ENCODE measurements around the gene SLMAP. TPM values are rescaled to one million over a fixed set of nuclear protein-coding genes. Genes with fewer than 3 reads are reported as not detected.

The SLMAP gene
- polyA plus RNA-seq, 1 donor (not counting 4 experiments of a cell fraction or from before 2014, with no cell fraction given) = 58.0 TPM

DNA sequence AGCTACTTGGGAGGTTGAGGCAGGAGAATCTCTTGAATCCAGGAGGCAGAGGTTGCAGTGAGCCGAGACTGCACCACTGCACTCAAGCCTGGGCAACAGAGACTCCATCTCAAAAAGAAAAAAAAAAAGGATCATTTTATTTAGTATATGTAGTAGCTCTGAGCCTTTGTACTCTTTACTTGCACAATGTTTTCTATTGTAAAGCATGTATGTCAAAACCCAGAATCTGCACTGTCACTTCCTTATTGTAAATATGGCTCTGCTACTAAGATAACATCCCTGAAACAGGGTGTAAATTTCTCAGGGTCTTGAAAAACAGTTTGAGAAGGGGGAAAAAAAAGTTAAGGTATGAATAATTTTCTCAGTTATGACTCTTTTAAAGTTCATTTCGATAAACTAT is 35.1 kb downstream of the SLMAP start:
- Histone ChIP-seq H3K27me3 (ENCODE audit: control insufficient read depth, extremely low read depth, insufficient read depth, low read length) (no peaks in the 10 kb centered on the region), H3K4me3 (ENCODE audit: control insufficient read depth in 2 of 3, extremely low read depth in 1 of 3, insufficient read depth in 2 of 3, low read depth in 1 of 3, low read length in 3 of 3) (no peak overlapping the region), H3K27ac (ENCODE audit: control insufficient read depth, insufficient read depth, low read length) (no peak overlapping the region), H3K4me1 (ENCODE audit: control insufficient read depth, extremely low read depth, insufficient read depth, low read length) (peaks cover 37% of the 10 kb centered on the region), H3K9me1 (ENCODE audit: control insufficient read depth, extremely low read depth, insufficient read depth, low read length) (peaks cover 8% of the 10 kb centered on the region), H4K20me1 (ENCODE audit: control insufficient read depth, extremely low read depth, insufficient read depth, low read length) (peaks cover 17% of the 10 kb centered on the region), H3K9me3 (ENCODE audit: control insufficient read depth, low read depth, low read length) (no peaks in the 10 kb centered on the region), H3K9ac (ENCODE audit: control insufficient read depth, extremely low read depth, insufficient read depth, low read length) (no peak overlapping the region), H2AFZ (ENCODE audit: control insufficient read depth, low read length) (no peak overlapping the region), H3K79me2 (ENCODE audit: control insufficient read depth, insufficient read depth, low read length) (peaks cover 95% of the 10 kb centered on the region), H3K36me3 (ENCODE audit: control insufficient read depth in 2 of 2, extremely low read depth in 1 of 2, insufficient read depth in 2 of 2, low read length in 2 of 2) (no peaks in the 10 kb centered on the region), H3K4me2 (ENCODE audit: control insufficient read depth, extremely low read depth, insufficient read depth, low read depth, low read length) (no peak overlapping the region)
- dilution Hi-C loops (cut with MboI; ENCODE audit: extremely low pct_ligation_motif_present, low sequenced_read_pairs) = no loop called here
- no peak for DNase-seq (ENCODE audit: low read depth, low spot score)
- TF ChIP-seq, protein P1, sequence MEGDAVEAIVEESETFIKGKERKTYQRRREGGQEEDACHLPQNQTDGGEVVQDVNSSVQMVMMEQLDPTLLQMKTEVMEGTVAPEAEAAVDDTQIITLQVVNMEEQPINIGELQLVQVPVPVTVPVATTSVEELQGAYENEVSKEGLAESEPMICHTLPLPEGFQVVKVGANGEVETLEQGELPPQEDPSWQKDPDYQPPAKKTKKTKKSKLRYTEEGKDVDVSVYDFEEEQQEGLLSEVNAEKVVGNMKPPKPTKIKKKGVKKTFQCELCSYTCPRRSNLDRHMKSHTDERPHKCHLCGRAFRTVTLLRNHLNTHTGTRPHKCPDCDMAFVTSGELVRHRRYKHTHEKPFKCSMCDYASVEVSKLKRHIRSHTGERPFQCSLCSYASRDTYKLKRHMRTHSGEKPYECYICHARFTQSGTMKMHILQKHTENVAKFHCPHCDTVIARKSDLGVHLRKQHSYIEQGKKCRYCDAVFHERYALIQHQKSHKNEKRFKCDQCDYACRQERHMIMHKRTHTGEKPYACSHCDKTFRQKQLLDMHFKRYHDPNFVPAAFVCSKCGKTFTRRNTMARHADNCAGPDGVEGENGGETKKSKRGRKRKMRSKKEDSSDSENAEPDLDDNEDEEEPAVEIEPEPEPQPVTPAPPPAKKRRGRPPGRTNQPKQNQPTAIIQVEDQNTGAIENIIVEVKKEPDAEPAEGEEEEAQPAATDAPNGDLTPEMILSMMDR (optimal IDR thresholded peaks at IDR 0.05 in 1 of 3, IDR thresholded peaks at IDR 0.05 in 1 of 3, conservative IDR thresholded peaks at IDR 0.05 in 1 of 3; ENCODE audit: extremely low read depth in 1 of 3, insufficient read depth in 2 of 3, low read length in 3 of 3) = no peak
- no peak for TF ChIP-seq EZH2 (IDR thresholded peaks at IDR 0.05; ENCODE audit: low read length)
- FAIRE-seq = no peak

DNA sequence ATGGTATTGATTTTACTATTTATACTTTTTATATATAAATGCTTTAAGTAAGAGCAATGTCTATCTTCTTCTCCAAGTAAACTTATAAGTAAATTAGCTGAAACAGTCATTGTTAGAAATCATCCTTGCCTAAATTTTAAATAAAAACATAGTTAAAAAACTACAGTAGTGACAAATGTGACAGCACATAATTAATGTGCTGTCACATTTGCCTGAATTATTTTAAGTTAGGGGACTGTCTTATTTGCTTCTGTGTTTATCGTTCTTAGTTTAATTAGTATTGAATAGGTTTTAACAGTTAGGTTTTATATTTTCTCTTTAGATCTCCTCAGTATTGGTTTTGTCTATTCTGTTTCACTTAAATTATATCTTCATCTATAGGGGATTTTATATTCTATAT is 36.1 kb downstream of the SLMAP start:
- Histone ChIP-seq H3K4me1 (ENCODE audit: control insufficient read depth, extremely low read depth, insufficient read depth, low read length) (peaks cover 40% of the 10 kb centered on the region), H3K27ac (ENCODE audit: control insufficient read depth, insufficient read depth, low read length) (no peak overlapping the region), H3K27me3 (ENCODE audit: control insufficient read depth, extremely low read depth, insufficient read depth, low read length) (no peaks in the 10 kb centered on the region), H3K9ac (ENCODE audit: control insufficient read depth, extremely low read depth, insufficient read depth, low read length) (no peak overlapping the region), H2AFZ (ENCODE audit: control insufficient read depth, low read length) (no peak overlapping the region), H3K4me3 (ENCODE audit: control insufficient read depth in 2 of 3, extremely low read depth in 1 of 3, insufficient read depth in 2 of 3, low read depth in 1 of 3, low read length in 3 of 3) (no peak overlapping the region), H3K4me2 (ENCODE audit: control insufficient read depth, extremely low read depth, insufficient read depth, low read depth, low read length) (no peak overlapping the region), H3K36me3 (ENCODE audit: control insufficient read depth in 2 of 2, extremely low read depth in 1 of 2, insufficient read depth in 2 of 2, low read length in 2 of 2) (no peaks in the 10 kb centered on the region), H3K79me2 (ENCODE audit: control insufficient read depth, insufficient read depth, low read length) (peaks cover 94% of the 10 kb centered on the region), H4K20me1 (ENCODE audit: control insufficient read depth, extremely low read depth, insufficient read depth, low read length) (peaks cover 18% of the 10 kb centered on the region), H3K9me1 (ENCODE audit: control insufficient read depth, extremely low read depth, insufficient read depth, low read length) (peaks cover 8% of the 10 kb centered on the region), H3K9me3 (ENCODE audit: control insufficient read depth, low read depth, low read length) (no peaks in the 10 kb centered on the region)
- FAIRE-seq = no peak
- TF ChIP-seq EZH2 (IDR thresholded peaks at IDR 0.05; ENCODE audit: low read length) = no peak
- TF ChIP-seq, protein P1 (optimal IDR thresholded peaks at IDR 0.05 in 1 of 3, IDR thresholded peaks at IDR 0.05 in 1 of 3, conservative IDR thresholded peaks at IDR 0.05 in 1 of 3; ENCODE audit: extremely low read depth in 1 of 3, insufficient read depth in 2 of 3, low read length in 3 of 3) = no peak
- dilution Hi-C loops (cut with MboI; ENCODE audit: extremely low pct_ligation_motif_present, low sequenced_read_pairs) = no loop called here
- DNase-seq (ENCODE audit: low read depth, low spot score) = no peak
